Hepatocyte (in vitro differentiated cells): Measurements from ENCODE around the gene PLEKHG5. TPM values are rescaled to one million over a fixed set of nuclear protein-coding genes. Genes with fewer than 3 reads are reported as not detected.
"Not testable (repeated sequence)": the region's sequence is repeated elsewhere in the genome, so short reads cannot be mapped to it uniquely, and the experiment has no call there.

Source experiments
- DNase-seq: peaks from one replicate; pipeline ENCODE4 v3.0.0-alpha.2; 2016; ENCODE audit warnings: low spot score
- H2AFZ ChIP-seq: fragments of 200-600 bp; sonication (generic); 2 replicates; pipeline ENCODE4 v1.6.0; 2016; ENCODE audit warnings: antibody characterized with exemption, mild to moderate bottlenecking
- H3K27ac ChIP-seq: fragments of 200-600 bp; sonication (generic); 2 replicates; pipeline ENCODE4 v1.5.1; 2016; ENCODE audit warnings: mild to moderate bottlenecking
- H3K27me3 ChIP-seq: fragments of 200-600 bp; sonication (generic); 2 replicates; pipeline ENCODE4 v1.6.1; 2016
- H3K36me3 ChIP-seq: fragments of 200-600 bp; sonication (generic); replicated peaks from 2 replicates; pipeline ENCODE4 v1.5.1; 2016; ENCODE audit warnings: low read depth; ENCODE audit not compliant: insufficient read depth
- H3K4me1 ChIP-seq: fragments of 200-600 bp; sonication (generic); 2 replicates; pipeline ENCODE4 v1.5.1; 2016; ENCODE audit warnings: mild to moderate bottlenecking, moderate library complexity; ENCODE audit not compliant: insufficient read depth
- H3K4me2 ChIP-seq: fragments of 200-600 bp; sonication (generic); 2 replicates; pipeline ENCODE4 v1.6.0; 2016
- H3K4me3 ChIP-seq: fragments of 200-600 bp; sonication (generic); 2 replicates; pipeline ENCODE4 v1.5.1; 2016; ENCODE audit warnings: mild to moderate bottlenecking
- H3K79me2 ChIP-seq: fragments of 200-600 bp; sonication (generic); 2 replicates; pipeline ENCODE4 v1.6.0; 2017; ENCODE audit warnings: mild to moderate bottlenecking
- H3K9me2 ChIP-seq: fragments of 200-600 bp; sonication (generic); replicated peaks from 2 replicates; pipeline ENCODE4 v1.6.0; 2017; ENCODE audit warnings: mild to moderate bottlenecking; ENCODE audit not compliant: insufficient read depth
- H3K9me3 ChIP-seq: fragments of 200-600 bp; sonication (generic); 2 replicates; pipeline ENCODE4 v1.5.1; 2016; ENCODE audit warnings: low read depth, mild to moderate bottlenecking
- H4K20me1 ChIP-seq: fragments of 200-600 bp; sonication (generic); 2 replicates; pipeline ENCODE4 v1.6.0; 2016; ENCODE audit warnings: mild to moderate bottlenecking; ENCODE audit not compliant: insufficient read depth, poor library complexity, severe bottlenecking
- EZH2 ChIP-seq: fragments of 200-600 bp; sonication (generic); IDR thresholded peaks from 2 replicates; pipeline ENCODE4 v1.6.1; 2016; ENCODE audit warnings: antibody characterized with exemption, mild to moderate bottlenecking, borderline replicate concordance
- EZH2phosphoT487 ChIP-seq: fragments of 200-600 bp; sonication (generic); IDR thresholded peaks from one replicate; pipeline ENCODE4 v1.6.1; 2018; ENCODE audit warnings: antibody characterized with exemption, mild to moderate bottlenecking, low read depth, moderate library complexity; ENCODE audit not compliant: unreplicated experiment, severe bottlenecking
- WGBS: methylation state at CpG from one replicate; pipeline ENCODE4 v1.1.6; 2016; ENCODE audit warnings: low lambda C conversion rate; ENCODE audit errors: missing lambda C conversion rate; 5-methylcytosine and 5-hydroxymethylcytosine counted together
- polyA plus RNA-seq: library from polyadenylated mRNA; unstranded; fragments of >200 nt; fragmentation: Nextera tagmentation; extraction: Ambion mirVana; gene quantifications from 2 replicates; pipeline ENCODE4 v1.2.1, GENCODE V29; 2016
- total RNA-seq: library from RNA; depleted of rRNA; stranded (reverse); fragments of >200 nt; gene quantifications from 2 replicates; pipeline ENCODE4 v1.2.3, GENCODE V29; 2014
- TF ChIP-seq, protein P1 (sequence below): fragments of 200-600 bp; sonication (generic); IDR thresholded peaks from 2 replicates; pipeline ENCODE4 v1.5.1; 2016; ENCODE audit warnings: antibody characterized with exemption, mild to moderate bottlenecking; ENCODE audit not compliant: poor library complexity

The PLEKHG5 gene
- total and polyA plus RNA-seq, 2 experiments from 2014 or later, result 11.5 to 13.3 TPM

DNA sequence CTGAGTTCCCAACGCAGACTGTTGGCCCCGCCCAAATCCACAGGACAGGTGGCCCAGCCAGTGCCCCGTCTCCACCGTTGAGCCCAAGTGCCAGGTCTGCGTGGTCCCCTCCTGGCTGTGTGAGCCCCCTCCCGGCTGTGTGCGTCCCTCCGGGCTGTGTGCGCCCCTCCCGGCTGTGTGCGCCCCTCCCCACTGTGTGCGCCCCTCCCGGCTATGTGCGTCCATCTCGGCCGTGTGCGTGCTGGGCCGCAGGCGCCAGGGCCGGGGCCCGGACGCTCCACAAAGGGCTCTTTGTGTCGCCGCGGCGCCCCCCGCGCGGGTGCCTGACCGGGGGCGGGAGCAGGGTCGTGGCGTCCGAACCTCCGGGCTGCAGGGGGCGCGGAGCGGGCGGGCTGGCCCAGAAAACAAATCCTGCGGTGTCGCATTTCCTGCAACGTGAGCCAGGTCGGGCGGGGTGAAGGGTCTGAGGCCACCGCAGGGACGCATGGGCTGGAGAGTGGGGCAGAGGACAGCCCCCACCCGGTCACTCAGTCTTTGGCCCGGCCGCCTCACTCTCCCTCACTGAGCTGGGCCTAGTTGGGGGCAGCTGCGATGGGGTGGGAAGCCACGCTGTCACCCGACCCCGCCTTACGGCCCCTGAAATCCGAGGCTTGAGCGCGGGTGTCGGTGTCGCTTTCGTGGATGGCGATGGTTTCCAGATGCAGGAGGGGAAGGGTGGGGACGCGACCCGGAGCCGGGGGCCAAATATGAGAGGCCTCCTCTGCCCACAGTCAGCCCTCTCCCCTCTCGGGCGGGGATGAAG, 44.2 kb downstream of the PLEKHG5 start:
- no peaks in the 10 kb centered on the region for H3K9me2 ChIP-seq
- no peak overlapping the region for H3K27ac ChIP-seq
- no peaks in the 10 kb centered on the region for H3K79me2 ChIP-seq
- no peak overlapping the region for H2AFZ ChIP-seq
- peak overlapping the region; percentile 81 for H3K4me2 ChIP-seq
- 8% methylated on average over 48 of the region's 67 CpGs for WGBS
- H3K36me3 ChIP-seq, result no peaks in the 10 kb centered on the region
- no peak overlapping the region for H3K4me3 ChIP-seq
- TF ChIP-seq EZH2, result peak; percentile 45
- no peak for TF ChIP-seq EZH2phosphoT487
- TF ChIP-seq, protein P1, sequence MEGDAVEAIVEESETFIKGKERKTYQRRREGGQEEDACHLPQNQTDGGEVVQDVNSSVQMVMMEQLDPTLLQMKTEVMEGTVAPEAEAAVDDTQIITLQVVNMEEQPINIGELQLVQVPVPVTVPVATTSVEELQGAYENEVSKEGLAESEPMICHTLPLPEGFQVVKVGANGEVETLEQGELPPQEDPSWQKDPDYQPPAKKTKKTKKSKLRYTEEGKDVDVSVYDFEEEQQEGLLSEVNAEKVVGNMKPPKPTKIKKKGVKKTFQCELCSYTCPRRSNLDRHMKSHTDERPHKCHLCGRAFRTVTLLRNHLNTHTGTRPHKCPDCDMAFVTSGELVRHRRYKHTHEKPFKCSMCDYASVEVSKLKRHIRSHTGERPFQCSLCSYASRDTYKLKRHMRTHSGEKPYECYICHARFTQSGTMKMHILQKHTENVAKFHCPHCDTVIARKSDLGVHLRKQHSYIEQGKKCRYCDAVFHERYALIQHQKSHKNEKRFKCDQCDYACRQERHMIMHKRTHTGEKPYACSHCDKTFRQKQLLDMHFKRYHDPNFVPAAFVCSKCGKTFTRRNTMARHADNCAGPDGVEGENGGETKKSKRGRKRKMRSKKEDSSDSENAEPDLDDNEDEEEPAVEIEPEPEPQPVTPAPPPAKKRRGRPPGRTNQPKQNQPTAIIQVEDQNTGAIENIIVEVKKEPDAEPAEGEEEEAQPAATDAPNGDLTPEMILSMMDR, result no peak
- H3K9me3 ChIP-seq, result no peaks in the 10 kb centered on the region
- no peak for DNase-seq
- H3K4me1 ChIP-seq, result peaks cover 19% of the 10 kb centered on the region
- no peaks in the 10 kb centered on the region for H4K20me1 ChIP-seq
- peaks cover 20% of the 10 kb centered on the region for H3K27me3 ChIP-seq

DNA sequence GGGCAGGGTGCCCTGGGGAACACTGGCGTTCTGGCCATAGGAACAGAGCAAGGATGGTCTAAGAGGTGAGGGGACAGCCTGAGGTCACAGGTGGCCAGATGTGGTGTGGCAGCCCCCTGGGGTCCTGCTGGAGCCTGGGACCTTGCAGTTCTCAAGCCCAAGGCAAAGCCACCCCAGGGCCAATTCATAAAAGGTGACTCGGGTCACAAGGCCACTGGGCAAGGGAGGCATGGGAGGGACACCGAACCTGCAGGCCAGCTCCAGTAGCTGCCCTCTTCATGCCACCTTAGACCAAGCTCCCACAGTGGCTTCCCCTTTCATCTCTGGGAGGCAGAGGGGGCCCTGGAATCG, 44.8 kb downstream of the PLEKHG5 start:
- Histone ChIP-seq H3K9me3 (no peaks in the 10 kb centered on the region), H3K79me2 (no peaks in the 10 kb centered on the region), H3K36me3 (no peaks in the 10 kb centered on the region), H3K4me3 (no peak overlapping the region), H3K9me2 (no peaks in the 10 kb centered on the region), H3K4me2 (peak overlapping the region; percentile 81), H3K4me1 (peaks cover 19% of the 10 kb centered on the region), H3K27ac (no peak overlapping the region), H2AFZ (no peak overlapping the region), H3K27me3 (peaks cover 20% of the 10 kb centered on the region), H4K20me1 (no peaks in the 10 kb centered on the region)
- no peak for DNase-seq
- WGBS, result 64% methylated on average over 4 of the region's 4 CpGs
- TF ChIP-seq EZH2 (no peak), EZH2phosphoT487 (no peak)
- TF ChIP-seq, protein P1, result no peak

DNA sequence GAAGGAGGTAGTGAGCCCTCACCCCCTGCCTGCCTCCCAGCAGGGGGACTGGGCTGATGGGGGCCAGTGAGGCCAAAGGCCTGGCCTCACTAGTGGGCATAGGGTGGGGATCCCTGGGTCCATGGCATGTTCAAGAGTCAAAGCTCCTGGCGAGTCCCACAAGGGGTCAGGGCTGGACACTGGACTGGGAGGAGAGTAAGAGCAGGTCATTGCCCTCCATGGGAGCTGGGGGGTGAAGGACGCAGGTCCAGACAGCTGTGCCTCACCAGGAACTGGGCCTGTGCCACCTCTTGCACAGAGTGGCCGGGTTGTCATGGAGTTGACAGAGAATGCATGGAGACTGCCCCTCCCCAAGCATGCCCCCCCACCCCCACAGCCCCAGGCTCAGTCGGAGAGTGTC, 45.5 kb downstream of the PLEKHG5 start:
- peaks cover 26% of the 10 kb centered on the region for H3K27me3 ChIP-seq
- not testable (repeated sequence) for H3K9me3 ChIP-seq, H3K36me3 ChIP-seq, H3K9me2 ChIP-seq, DNase-seq, H4K20me1 ChIP-seq, H2AFZ ChIP-seq, H3K4me2 ChIP-seq, H3K79me2 ChIP-seq, H3K27ac ChIP-seq, H3K4me3 ChIP-seq
- 91% methylated on average over 3 of the region's 4 CpGs for WGBS
- H3K4me1 ChIP-seq, result peaks cover 19% of the 10 kb centered on the region

DNA sequence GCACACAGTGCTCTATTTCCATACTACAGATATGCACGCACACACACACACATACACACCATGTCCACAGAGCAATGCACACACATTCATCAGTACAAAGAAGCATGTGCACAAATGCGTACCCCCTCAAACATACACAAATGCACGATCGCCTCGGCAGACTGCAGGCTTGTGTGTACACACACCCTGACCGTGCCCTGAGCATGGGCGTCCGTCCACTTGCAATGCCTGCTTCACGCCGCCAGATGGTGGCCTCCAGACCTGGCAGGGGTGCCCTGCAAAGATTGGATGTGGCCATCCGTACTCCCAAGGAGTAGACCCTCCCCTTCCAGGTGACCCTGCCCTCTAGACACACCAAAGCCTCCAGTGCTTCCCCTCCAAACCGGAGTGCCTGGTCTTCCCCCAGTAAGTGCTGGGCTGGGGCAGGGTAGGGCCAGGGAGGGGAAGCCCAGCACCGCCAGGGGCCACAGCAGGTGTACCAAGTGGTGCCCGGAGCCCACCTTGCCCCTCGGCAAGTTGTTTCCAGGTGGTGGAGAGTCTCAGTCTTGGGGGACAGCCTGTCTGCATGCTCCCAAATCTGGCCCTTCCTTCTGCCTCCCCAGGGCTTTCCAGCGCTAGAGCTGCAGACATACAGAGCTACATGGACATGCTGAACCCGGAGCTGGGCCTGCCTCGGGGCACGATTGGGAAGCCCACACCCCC, 46.3 kb downstream of the PLEKHG5 start:
- Histone ChIP-seq H3K4me2 (no peak overlapping the region), H3K4me3 (no peak overlapping the region), H3K36me3 (no peaks in the 10 kb centered on the region), H3K27me3 (peaks cover 27% of the 10 kb centered on the region), H3K79me2 (no peaks in the 10 kb centered on the region), H3K9me2 (no peaks in the 10 kb centered on the region), H2AFZ (no peak overlapping the region), H3K9me3 (no peaks in the 10 kb centered on the region), H3K27ac (no peak overlapping the region), H4K20me1 (no peaks in the 10 kb centered on the region), H3K4me1 (peaks cover 19% of the 10 kb centered on the region)
- WGBS, result 55% methylated on average over 15 of the region's 19 CpGs
- TF ChIP-seq, protein P1, result peak; percentile 51
- TF ChIP-seq EZH2phosphoT487, result no peak
- DNase-seq, result peak; percentile 69
